GM19023 (cell line): ENCODE measurements around the gene FBXL12.
"Not testable (repeated sequence)": the region's sequence is repeated elsewhere in the genome, so short reads cannot be mapped to it uniquely, and the experiment has no call there.

ENCODE experiments used
- ATAC-seq: cut with Tn5 transposase; IDR thresholded peaks from one replicate; pipeline ENCODE4 v1.9.1; 2021; ENCODE audit warnings: mild to moderate bottlenecking, moderate library complexity; ENCODE audit not compliant: unreplicated experiment

FBXL12 gene

GRCh38 chr19:9842834-9843625 is 24.2 kb upstream of the FBXL12 start:
- ATAC-seq = no peak

GRCh38 chr19:9839415-9839814 is 20.5 kb upstream of the FBXL12 start:
- ATAC-seq = no peak

- no peak for ATAC-seq
These were observed 19.4 kb upstream of the FBXL12 start for GRCh38 chr19:9838324-9838723.

- no peak for ATAC-seq
These were observed 17.1 kb upstream of the FBXL12 start for GRCh38 chr19:9836021-9836420.

- no peak for ATAC-seq
These were observed 16.6 kb upstream of the FBXL12 start for GRCh38 chr19:9835507-9835949.

- peak; percentile 94 for ATAC-seq
These were observed 16.0 kb upstream of the FBXL12 start, which contains the start of gene PIN1 for GRCh38 chr19:9834726-9835506. Gene PIN1, plus strand, starts transcription at chr19:9835318. Its CDS starts 27 bp downstream, at chr19:9835345.

DNA sequence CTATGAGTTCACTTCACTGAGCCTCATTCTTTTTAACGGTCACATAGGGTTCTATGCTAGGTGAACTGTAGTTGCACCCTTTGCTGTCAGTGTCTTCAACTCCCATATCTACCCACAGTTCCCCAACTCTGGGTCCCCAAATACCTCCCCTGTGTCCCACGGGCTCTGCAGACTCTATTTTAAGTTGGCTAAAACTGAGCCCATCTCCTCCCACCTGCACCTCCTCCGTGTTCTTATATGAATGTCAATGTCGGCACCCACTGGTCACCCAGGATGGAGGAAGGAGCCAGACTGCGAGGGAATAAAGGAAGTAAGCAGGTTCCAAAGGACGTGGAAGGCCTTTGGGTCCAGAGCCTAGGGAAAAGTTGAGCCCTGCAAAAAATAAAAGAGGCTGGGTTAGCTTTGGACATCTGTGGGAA is 15.4 kb upstream of the FBXL12 start:
- no peak for ATAC-seq

DNA sequence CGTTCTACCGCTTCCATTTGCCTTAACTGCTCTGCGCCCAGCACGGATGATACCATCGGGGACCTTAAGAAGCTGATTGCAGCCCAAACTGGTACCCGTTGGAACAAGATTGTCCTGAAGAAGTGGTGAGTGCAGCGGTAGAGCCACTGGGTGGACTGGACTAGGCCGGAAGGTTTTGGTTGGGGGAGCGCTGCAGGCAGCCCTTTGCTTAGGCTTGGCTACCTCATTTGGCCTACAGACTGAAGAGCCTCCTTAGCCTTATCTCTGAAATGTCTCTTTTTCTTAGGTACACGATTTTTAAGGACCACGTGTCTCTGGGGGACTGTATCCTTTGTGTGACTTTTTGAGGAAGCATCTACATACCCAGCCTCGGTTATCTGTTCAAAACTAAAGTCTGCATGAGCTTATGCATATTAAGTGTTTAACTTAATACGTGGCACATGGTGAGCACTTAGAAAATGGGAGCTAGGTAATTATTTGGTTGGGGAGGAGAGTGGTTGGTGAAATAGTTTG is 9.7 kb upstream of the FBXL12 start:
- no peak for ATAC-seq

DNA sequence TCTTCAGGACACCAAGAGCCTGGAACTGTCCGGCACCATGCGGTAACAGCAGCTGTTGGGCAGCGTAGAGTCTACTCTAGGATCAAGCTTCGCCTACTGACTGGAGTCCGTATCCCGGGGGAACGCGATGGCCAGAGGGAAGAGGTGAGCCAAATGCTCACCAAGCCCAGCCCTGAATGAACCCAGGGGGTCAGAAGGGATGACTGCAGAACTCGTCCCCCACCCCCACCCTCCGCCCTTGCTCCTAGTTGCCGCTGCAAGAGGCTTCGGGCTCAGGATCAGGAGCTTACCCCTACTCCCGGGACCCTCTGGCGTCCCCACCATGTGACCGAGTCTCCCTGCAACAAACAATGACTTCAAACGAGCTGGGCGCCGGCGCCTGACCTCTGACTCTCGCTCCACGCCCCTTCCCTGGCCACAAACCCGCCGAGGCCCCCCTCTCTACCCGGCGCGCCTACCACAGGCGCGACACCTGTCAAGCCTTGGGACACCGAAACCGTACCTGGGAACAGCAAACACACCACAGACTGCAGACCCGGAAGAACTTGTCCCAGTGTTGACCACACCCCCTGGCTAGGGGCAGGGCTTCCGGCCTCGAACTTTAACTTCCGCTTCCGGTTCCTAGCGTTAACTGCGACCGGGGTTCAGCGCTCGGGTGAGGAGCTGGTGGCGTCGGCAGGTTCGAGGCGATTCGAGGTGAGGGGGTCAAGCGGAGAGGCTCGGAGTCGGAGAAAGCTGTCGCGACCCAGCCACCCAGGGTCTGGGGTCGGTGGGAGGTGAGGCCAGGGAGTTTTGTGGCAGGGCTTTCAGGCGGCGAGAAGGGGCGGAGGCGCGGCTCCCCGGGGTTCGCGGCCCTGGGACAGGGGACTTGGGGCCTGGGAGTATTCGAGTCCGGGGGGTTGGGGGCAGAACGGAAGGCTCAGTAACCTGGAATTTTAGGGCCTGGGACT is 8.7 kb upstream of the FBXL12 start, which contains the start of gene UBL5:
Gene UBL5, plus strand, starts transcription at position 630 of the 950 bp plus-strand sequence. CDS start 420 bp downstream, outside the sequence.
- peak; percentile 89 for ATAC-seq

GRCh38 chr19:9823816-9824215 is 4.9 kb upstream of the FBXL12 start:
- no peak for ATAC-seq

- ATAC-seq = not testable (repeated sequence)
These were observed 1.2 kb upstream of the FBXL12 start for GRCh38 chr19:9820034-9820433.

- ATAC-seq = no peak
These were observed 674 bp upstream of the FBXL12 start for GRCh38 chr19:9819596-9819909.

GRCh38 chr19:9818175-9818733 is 625 bp downstream of the FBXL12 start:
- no peak for ATAC-seq

GRCh38 chr19:9811139-9811538 is 7.7 kb downstream of the FBXL12 start:
- no peak for ATAC-seq

DNA sequence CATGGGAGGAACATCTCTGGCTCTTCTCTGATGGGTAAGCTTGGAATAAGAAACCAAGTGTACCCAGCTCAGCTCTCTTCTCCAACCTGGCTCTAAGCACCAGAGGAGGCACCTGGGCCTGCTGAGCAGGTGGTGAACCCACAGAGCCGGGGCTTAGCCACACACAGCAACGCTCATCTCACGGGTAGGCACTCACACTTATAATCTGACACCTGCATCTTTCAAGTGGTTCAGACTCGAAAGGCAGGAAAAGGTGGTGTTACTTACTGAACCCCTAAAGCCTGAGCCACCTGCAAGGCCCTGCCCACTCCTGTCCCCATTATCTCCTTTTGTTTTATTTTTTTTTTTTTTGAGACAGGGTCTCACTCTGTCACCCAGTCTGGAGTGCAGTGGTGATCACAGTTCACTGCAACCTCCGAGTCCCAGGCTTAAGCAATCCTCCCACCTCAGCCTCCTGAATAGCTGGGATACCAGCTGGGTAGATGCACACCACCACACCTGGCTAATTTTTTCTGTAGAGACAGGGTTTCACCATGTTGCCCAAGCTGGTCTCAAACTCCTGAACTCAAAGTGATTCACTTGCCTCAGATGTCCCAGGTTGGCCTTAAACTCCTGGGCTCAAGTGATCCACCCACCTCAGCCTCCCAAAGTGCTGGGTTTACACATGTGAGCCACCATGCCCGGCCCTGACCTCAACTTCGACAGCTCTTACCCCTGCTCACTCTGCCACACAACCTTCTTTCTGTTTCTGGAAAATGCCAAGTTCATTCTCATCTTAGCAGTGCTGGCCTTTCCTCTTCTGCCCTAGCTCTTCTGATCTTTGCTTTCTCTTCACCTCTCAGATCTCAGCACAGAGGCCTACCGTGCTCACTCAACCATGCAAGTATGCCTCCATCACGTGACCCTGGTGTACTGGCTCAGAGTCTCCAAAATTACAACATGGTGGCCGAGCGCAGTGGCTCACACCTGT is 9.7 kb downstream of the FBXL12 start:
- ATAC-seq = no peak

- no peak for ATAC-seq
These were observed 12.1 kb downstream of the FBXL12 start for GRCh38 chr19:9806803-9807202.

DNA sequence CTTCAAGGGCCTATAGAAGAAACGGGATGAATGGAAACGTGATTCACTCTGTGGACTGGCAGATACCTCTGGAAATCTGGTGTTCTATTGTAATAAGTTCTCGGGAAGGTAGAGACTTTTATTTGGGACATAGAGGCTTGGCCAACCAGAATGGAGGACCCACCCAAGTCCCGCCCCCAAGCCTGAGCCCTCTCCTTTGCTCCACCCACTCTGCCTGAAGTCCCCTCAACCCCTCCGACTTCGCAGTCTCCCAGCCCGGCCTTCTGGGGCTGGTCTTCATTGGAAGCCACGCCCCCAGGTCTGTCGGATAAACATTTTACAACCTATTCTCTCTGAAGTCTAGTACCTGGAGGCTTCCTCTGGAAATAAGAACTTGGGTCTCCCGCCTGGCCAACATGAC is 16.9 kb downstream of the FBXL12 start:
- no peak for ATAC-seq

GRCh38 chr19:9799162-9799561 is 19.7 kb downstream of the FBXL12 start:
- no peak for ATAC-seq

- no peak for ATAC-seq
These were observed 21.0 kb downstream of the FBXL12 start for GRCh38 chr19:9797871-9798270.
